Activated naive CD8-positive, alpha-beta T cell (primary cell): ENCODE data around the gene CRYL1.

ENCODE experiments used
- H3K27ac Mint-ChIP-seq: one replicate; pipeline ENCODE4 v1.8.0; 2021; ENCODE audit warnings: mixed read lengths
- H3K27me3 Mint-ChIP-seq: one replicate; pipeline ENCODE4 v1.8.0; 2021; ENCODE audit warnings: mixed read lengths
- H3K36me3 Mint-ChIP-seq: one replicate; pipeline ENCODE4 v1.8.0; 2021; ENCODE audit warnings: mixed read lengths
- H3K4me1 Mint-ChIP-seq: one replicate; pipeline ENCODE4 v1.8.0; 2021; ENCODE audit warnings: low read depth, mixed read lengths
- H3K4me3 Mint-ChIP-seq: one replicate; pipeline ENCODE4 v1.8.0; 2021; ENCODE audit warnings: mild to moderate bottlenecking, mixed read lengths
- H3K9me3 Mint-ChIP-seq: one replicate; pipeline ENCODE4 v1.8.0; 2021; ENCODE audit warnings: low read depth, mixed read lengths

Gene CRYL1

GRCh38 chr13:20489185-20489820 is 36.4 kb downstream of the CRYL1 start:
- Mint-ChIP-seq H3K27ac (no peak overlapping the region), H3K4me1 (peaks cover 13% of the 10 kb centered on the region), H3K36me3 (peaks cover 4% of the 10 kb centered on the region), H3K9me3 (no peaks in the 10 kb centered on the region), H3K4me3 (no peak overlapping the region), H3K27me3 (no peaks in the 10 kb centered on the region)

GRCh38 chr13:20487927-20488326 is 37.7 kb downstream of the CRYL1 start:
- H3K4me3 Mint-ChIP-seq, result no peak overlapping the region
- no peaks in the 10 kb centered on the region for H3K27me3 Mint-ChIP-seq
- H3K9me3 Mint-ChIP-seq, result no peaks in the 10 kb centered on the region
- H3K27ac Mint-ChIP-seq, result no peak overlapping the region
- H3K4me1 Mint-ChIP-seq, result peaks cover 13% of the 10 kb centered on the region
- peaks cover 4% of the 10 kb centered on the region for H3K36me3 Mint-ChIP-seq

- Mint-ChIP-seq H3K9me3 (no peaks in the 10 kb centered on the region), H3K27ac (no peak overlapping the region), H3K36me3 (peaks cover 7% of the 10 kb centered on the region), H3K27me3 (no peaks in the 10 kb centered on the region), H3K4me3 (no peak overlapping the region), H3K4me1 (peaks cover 25% of the 10 kb centered on the region)
These were observed 42.9 kb downstream of the CRYL1 start for GRCh38 chr13:20482787-20483186.

GRCh38 chr13:20482275-20482761 is 43.3 kb downstream of the CRYL1 start:
- H3K27me3 Mint-ChIP-seq, result no peaks in the 10 kb centered on the region
- H3K4me1 Mint-ChIP-seq, result peaks cover 26% of the 10 kb centered on the region
- no peak overlapping the region for H3K27ac Mint-ChIP-seq

GRCh38 chr13:20477394-20477793 is 48.3 kb downstream of the CRYL1 start:
- Mint-ChIP-seq H3K27me3 (no peaks in the 10 kb centered on the region), H3K27ac (no peak overlapping the region), H3K4me1 (peaks cover 67% of the 10 kb centered on the region), H3K4me3 (no peak overlapping the region), H3K36me3 (peaks cover 3% of the 10 kb centered on the region), H3K9me3 (no peaks in the 10 kb centered on the region)

More at GRCh38 chr13:20482275-20482761, 43.3 kb downstream of the CRYL1 start:
- H3K4me3 Mint-ChIP-seq, result no peak overlapping the region
- H3K9me3 Mint-ChIP-seq, result no peaks in the 10 kb centered on the region
- peaks cover 7% of the 10 kb centered on the region for H3K36me3 Mint-ChIP-seq

GRCh38 chr13:20475927-20476691 is 49.5 kb downstream of the CRYL1 start:
- H3K4me1 Mint-ChIP-seq, result peaks cover 70% of the 10 kb centered on the region
- peaks cover 2% of the 10 kb centered on the region for H3K36me3 Mint-ChIP-seq
- no peaks in the 10 kb centered on the region for H3K9me3 Mint-ChIP-seq
- H3K4me3 Mint-ChIP-seq, result peak overlapping the region; percentile 72
- H3K27me3 Mint-ChIP-seq, result no peaks in the 10 kb centered on the region
- peak overlapping the region; percentile 81 for H3K27ac Mint-ChIP-seq

- Mint-ChIP-seq H3K4me1 (peaks cover 62% of the 10 kb centered on the region), H3K27ac (no peak overlapping the region), H3K27me3 (no peaks in the 10 kb centered on the region), H3K36me3 (no peaks in the 10 kb centered on the region), H3K4me3 (no peak overlapping the region), H3K9me3 (no peaks in the 10 kb centered on the region)
These were observed 51.1 kb downstream of the CRYL1 start for GRCh38 chr13:20474515-20474914.

- Mint-ChIP-seq H3K4me1 (peaks cover 63% of the 10 kb centered on the region), H3K27ac (peak overlapping the region; percentile 70), H3K27me3 (no peaks in the 10 kb centered on the region), H3K9me3 (no peaks in the 10 kb centered on the region), H3K4me3 (no peak overlapping the region), H3K36me3 (no peaks in the 10 kb centered on the region)
These were observed 51.8 kb downstream of the CRYL1 start for GRCh38 chr13:20473888-20474287.

- Mint-ChIP-seq H3K4me1 (peaks cover 61% of the 10 kb centered on the region), H3K36me3 (no peaks in the 10 kb centered on the region), H3K9me3 (no peaks in the 10 kb centered on the region), H3K4me3 (no peak overlapping the region), H3K27me3 (no peaks in the 10 kb centered on the region), H3K27ac (no peak overlapping the region)
These were observed 52.5 kb downstream of the CRYL1 start for GRCh38 chr13:20473139-20473538.

- no peaks in the 10 kb centered on the region for H3K36me3 Mint-ChIP-seq
- no peaks in the 10 kb centered on the region for H3K27me3 Mint-ChIP-seq
- no peak overlapping the region for H3K4me3 Mint-ChIP-seq
- H3K27ac Mint-ChIP-seq, result no peak overlapping the region
- peaks cover 61% of the 10 kb centered on the region for H3K4me1 Mint-ChIP-seq
- no peaks in the 10 kb centered on the region for H3K9me3 Mint-ChIP-seq
These were observed 53.1 kb downstream of the CRYL1 start for GRCh38 chr13:20472531-20472930.

GRCh38 chr13:20470136-20470535 is 55.5 kb downstream of the CRYL1 start:
- Mint-ChIP-seq H3K36me3 (no peaks in the 10 kb centered on the region), H3K27me3 (no peaks in the 10 kb centered on the region), H3K27ac (no peak overlapping the region), H3K9me3 (no peaks in the 10 kb centered on the region), H3K4me3 (no peak overlapping the region), H3K4me1 (peaks cover 40% of the 10 kb centered on the region)

GRCh38 chr13:20466371-20466770 is 59.3 kb downstream of the CRYL1 start:
- H3K9me3 Mint-ChIP-seq, result no peaks in the 10 kb centered on the region

GRCh38 chr13:20465218-20465879 is 60.3 kb downstream of the CRYL1 start:
- Mint-ChIP-seq H3K27me3 (no peaks in the 10 kb centered on the region), H3K36me3 (no peaks in the 10 kb centered on the region), H3K9me3 (no peaks in the 10 kb centered on the region), H3K4me1 (peaks cover 36% of the 10 kb centered on the region), H3K27ac (no peak overlapping the region), H3K4me3 (no peak overlapping the region)

More at GRCh38 chr13:20466371-20466770, 59.3 kb downstream of the CRYL1 start:
- Mint-ChIP-seq H3K4me1 (peaks cover 32% of the 10 kb centered on the region), H3K4me3 (no peak overlapping the region), H3K27ac (no peak overlapping the region), H3K27me3 (no peaks in the 10 kb centered on the region), H3K36me3 (no peaks in the 10 kb centered on the region)

GRCh38 chr13:20462921-20463320 is 62.7 kb downstream of the CRYL1 start:
- H3K36me3 Mint-ChIP-seq, result no peaks in the 10 kb centered on the region
- H3K27me3 Mint-ChIP-seq, result no peaks in the 10 kb centered on the region
- H3K9me3 Mint-ChIP-seq, result no peaks in the 10 kb centered on the region

GRCh38 chr13:20462533-20462915 is 63.1 kb downstream of the CRYL1 start:
- H3K27ac Mint-ChIP-seq, result no peak overlapping the region

More at GRCh38 chr13:20462921-20463320, 62.7 kb downstream of the CRYL1 start:
- H3K4me3 Mint-ChIP-seq, result no peak overlapping the region
- H3K27ac Mint-ChIP-seq, result no peak overlapping the region
- peaks cover 39% of the 10 kb centered on the region for H3K4me1 Mint-ChIP-seq

More at GRCh38 chr13:20462533-20462915, 63.1 kb downstream of the CRYL1 start:
- no peaks in the 10 kb centered on the region for H3K36me3 Mint-ChIP-seq
- peaks cover 43% of the 10 kb centered on the region for H3K4me1 Mint-ChIP-seq
- H3K4me3 Mint-ChIP-seq, result no peak overlapping the region
- H3K27me3 Mint-ChIP-seq, result no peaks in the 10 kb centered on the region
- H3K9me3 Mint-ChIP-seq, result no peaks in the 10 kb centered on the region
